Measurements from ENCODE around the gene GAS2. TPM values are rescaled to one million over a fixed set of nuclear protein-coding genes. Genes with fewer than 3 reads are reported as not detected.

GAS2 gene
- total and polyA plus RNA-seq, 9 of the 15 experiments (the other 6 are each of a cell fraction or from before 2014, with no cell fraction given) = 0.77 to 1.9 (median 1.1) TPM

DNA sequence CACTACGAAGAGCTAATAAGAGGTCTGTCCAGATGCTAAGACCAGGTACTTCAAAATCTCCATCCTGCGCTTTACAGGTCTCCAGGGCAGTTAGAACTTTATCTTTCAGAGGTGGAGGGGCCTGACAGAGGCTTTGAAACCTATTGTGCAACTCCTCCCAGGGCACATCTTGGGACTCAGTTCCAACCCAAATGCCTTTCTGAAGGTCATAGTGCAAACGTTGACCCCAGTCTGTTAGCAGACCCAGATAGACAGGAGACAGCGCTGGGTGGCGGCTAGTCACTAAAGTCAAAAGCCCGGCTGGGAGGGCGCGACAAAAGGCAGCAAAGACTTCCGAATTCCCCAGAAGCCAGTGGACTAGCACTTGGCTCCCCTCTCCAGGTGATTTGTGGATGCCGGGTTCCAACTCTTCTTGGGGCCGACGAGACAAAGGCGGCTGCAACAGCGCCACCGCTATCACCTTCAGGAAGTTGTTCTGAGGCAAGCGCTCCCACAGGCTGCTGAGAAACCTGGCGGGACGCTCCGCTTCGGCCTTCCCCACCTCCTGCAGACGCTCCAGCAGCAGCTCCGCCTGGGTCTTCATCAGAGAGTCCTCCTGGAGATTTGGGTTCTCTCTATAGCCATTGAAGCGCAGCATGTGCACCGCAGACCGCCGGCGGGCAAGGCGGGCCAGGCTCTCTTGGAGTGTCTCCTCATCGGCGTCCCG lies 41.5 kb upstream of the GAS2 start (continued):
- TF ChIP-seq, protein P1, sequence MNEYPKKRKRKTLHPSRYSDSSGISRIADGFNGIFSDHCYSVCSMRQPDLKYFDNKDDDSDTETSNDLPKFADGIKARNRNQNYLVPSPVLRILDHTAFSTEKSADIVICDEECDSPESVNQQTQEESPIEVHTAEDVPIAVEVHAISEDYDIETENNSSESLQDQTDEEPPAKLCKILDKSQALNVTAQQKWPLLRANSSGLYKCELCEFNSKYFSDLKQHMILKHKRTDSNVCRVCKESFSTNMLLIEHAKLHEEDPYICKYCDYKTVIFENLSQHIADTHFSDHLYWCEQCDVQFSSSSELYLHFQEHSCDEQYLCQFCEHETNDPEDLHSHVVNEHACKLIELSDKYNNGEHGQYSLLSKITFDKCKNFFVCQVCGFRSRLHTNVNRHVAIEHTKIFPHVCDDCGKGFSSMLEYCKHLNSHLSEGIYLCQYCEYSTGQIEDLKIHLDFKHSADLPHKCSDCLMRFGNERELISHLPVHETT (CRISPR knock-in tag; conservative IDR thresholded peaks at IDR 0.05 in 1 of 2, IDR thresholded peaks at IDR 0.05 in 1 of 2) = no peak
- no peak for TF ChIP-seq DACH1 (IDR thresholded peaks at IDR 0.05; ENCODE audit: partially characterized antibody)
- no peak for TF ChIP-seq CBFB (CRISPR knock-in tag; IDR thresholded peaks at IDR 0.05)
- TF ChIP-seq, protein P2, sequence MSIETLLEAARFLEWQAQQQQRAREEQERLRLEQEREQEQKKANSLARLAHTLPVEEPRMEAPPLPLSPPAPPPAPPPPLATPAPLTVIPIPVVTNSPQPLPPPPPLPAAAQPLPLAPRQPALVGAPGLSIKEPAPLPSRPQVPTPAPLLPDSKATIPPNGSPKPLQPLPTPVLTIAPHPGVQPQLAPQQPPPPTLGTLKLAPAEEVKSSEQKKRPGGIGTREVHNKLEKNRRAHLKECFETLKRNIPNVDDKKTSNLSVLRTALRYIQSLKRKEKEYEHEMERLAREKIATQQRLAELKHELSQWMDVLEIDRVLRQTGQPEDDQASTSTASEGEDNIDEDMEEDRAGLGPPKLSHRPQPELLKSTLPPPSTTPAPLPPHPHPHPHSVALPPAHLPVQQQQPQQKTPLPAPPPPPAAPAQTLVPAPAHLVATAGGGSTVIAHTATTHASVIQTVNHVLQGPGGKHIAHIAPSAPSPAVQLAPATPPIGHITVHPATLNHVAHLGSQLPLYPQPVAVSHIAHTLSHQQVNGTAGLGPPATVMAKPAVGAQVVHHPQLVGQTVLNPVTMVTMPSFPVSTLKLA (conservative IDR thresholded peaks at IDR 0.05) = no peak; a peak in 1 of 4 replicates
- peak; percentile 34 for TF ChIP-seq TBP (optimal IDR thresholded peaks at IDR 0.05; ENCODE audit: low read depth, low read length)
- TF ChIP-seq ZNF121 (CRISPR knock-in tag; conservative IDR thresholded peaks at IDR 0.05) = no peak
- TF ChIP-seq, protein P3, sequence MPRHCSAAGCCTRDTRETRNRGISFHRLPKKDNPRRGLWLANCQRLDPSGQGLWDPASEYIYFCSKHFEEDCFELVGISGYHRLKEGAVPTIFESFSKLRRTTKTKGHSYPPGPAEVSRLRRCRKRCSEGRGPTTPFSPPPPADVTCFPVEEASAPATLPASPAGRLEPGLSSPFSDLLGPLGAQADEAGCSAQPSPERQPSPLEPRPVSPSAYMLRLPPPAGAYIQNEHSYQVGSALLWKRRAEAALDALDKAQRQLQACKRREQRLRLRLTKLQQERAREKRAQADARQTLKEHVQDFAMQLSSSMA (CRISPR knock-in tag; IDR thresholded peaks at IDR 0.05) = no peak
- no peak for TF ChIP-seq SMAD2 (IDR thresholded peaks at IDR 0.05; ENCODE audit: low read depth, low read length)
- no peak for TF ChIP-seq CC2D1A (IDR thresholded peaks at IDR 0.05)
- TF ChIP-seq, protein P4, sequence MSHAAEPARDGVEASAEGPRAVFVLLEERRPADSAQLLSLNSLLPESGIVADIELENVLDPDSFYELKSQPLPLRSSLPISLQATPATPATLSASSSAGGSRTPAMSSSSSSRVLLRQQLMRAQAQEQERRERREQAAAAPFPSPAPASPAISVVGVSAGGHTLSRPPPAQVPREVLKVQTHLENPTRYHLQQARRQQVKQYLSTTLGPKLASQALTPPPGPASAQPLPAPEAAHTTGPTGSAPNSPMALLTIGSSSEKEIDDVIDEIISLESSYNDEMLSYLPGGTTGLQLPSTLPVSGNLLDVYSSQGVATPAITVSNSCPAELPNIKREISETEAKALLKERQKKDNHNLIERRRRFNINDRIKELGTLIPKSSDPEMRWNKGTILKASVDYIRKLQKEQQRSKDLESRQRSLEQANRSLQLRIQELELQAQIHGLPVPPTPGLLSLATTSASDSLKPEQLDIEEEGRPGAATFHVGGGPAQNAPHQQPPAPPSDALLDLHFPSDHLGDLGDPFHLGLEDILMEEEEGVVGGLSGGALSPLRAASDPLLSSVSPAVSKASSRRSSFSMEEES (CRISPR knock-in tag; IDR thresholded peaks at IDR 0.05) = no peak
- TF ChIP-seq HNRNPL (IDR thresholded peaks at IDR 0.05; ENCODE audit: low read depth, low read length) = no peak
- no peak for TF ChIP-seq NR4A1 (CRISPR knock-in tag; IDR thresholded peaks at IDR 0.05)
- TF ChIP-seq NR4A1 (tag; IDR thresholded peaks at IDR 0.05) = no peak
- no peak for TF ChIP-seq NFE2L1 (tag; IDR thresholded peaks at IDR 0.05; ENCODE audit: borderline replicate concordance, low read depth)
- TF ChIP-seq, protein P5, sequence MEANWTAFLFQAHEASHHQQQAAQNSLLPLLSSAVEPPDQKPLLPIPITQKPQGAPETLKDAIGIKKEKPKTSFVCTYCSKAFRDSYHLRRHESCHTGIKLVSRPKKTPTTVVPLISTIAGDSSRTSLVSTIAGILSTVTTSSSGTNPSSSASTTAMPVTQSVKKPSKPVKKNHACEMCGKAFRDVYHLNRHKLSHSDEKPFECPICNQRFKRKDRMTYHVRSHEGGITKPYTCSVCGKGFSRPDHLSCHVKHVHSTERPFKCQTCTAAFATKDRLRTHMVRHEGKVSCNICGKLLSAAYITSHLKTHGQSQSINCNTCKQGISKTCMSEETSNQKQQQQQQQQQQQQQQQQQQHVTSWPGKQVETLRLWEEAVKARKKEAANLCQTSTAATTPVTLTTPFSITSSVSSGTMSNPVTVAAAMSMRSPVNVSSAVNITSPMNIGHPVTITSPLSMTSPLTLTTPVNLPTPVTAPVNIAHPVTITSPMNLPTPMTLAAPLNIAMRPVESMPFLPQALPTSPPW (CRISPR knock-in tag; IDR thresholded peaks at IDR 0.05) = no peak
- TF ChIP-seq GATAD2B (IDR thresholded peaks at IDR 0.05; ENCODE audit: borderline replicate concordance) = no peak
- no peak for TF ChIP-seq CBFA2T3 (IDR thresholded peaks at IDR 0.05)
- TF ChIP-seq ZNF586 (CRISPR knock-in tag; conservative IDR thresholded peaks at IDR 0.05) = no peak
- TF ChIP-seq, protein P6, sequence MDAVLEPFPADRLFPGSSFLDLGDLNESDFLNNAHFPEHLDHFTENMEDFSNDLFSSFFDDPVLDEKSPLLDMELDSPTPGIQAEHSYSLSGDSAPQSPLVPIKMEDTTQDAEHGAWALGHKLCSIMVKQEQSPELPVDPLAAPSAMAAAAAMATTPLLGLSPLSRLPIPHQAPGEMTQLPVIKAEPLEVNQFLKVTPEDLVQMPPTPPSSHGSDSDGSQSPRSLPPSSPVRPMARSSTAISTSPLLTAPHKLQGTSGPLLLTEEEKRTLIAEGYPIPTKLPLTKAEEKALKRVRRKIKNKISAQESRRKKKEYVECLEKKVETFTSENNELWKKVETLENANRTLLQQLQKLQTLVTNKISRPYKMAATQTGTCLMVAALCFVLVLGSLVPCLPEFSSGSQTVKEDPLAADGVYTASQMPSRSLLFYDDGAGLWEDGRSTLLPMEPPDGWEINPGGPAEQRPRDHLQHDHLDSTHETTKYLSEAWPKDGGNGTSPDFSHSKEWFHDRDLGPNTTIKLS (IDR thresholded peaks at IDR 0.05; ENCODE audit: borderline replicate concordance, low read depth) = no peak
- TF ChIP-seq SMARCE1 (IDR thresholded peaks at IDR 0.05) = peak; percentile 49; the same call in 1 of the 2 replicates

Measured in K562 (cell line).